HepG2 (cell line): Measurements from ENCODE around the gene TMEM184B. TPM values are rescaled to one million over a fixed set of nuclear protein-coding genes. Genes with fewer than 3 reads are reported as not detected.
A peak's percentile ranks its signal among the peaks of the same experiment; 100 is the strongest.

Source experiments
- AGO2 ChIP-seq: fragments of 200-400 bp; formaldehyde crosslinking; optimal IDR thresholded peaks from 2 replicates; pipeline ENCODE3; 2017; ENCODE audit warnings: mild to moderate bottlenecking, low read depth, low read length, moderate library complexity
- ARHGAP35 ChIP-seq: sonication (generic); formaldehyde crosslinking; IDR thresholded peaks from 2 replicates; pipeline ENCODE4 v1.9.0; 2022; ENCODE audit warnings: mild to moderate bottlenecking, inconsistent platforms, moderate library complexity, missing genetic modification reagents, borderline replicate concordance
- ATF1 ChIP-seq: IDR thresholded peaks from 2 replicates; pipeline ENCODE4 v1.6.1; 2016; ENCODE audit warnings: mild to moderate bottlenecking, control low read depth
- BATF2 ChIP-seq: sonication (generic); formaldehyde crosslinking; IDR thresholded peaks from 2 replicates; pipeline ENCODE4 v1.8.0; 2022; ENCODE audit warnings: mild to moderate bottlenecking, missing genetic modification reagents, moderate library complexity
- CBX1 ChIP-seq: IDR thresholded peaks from one replicate; pipeline ENCODE4 v1.6.1; 2016; ENCODE audit warnings: antibody characterized with exemption, low read depth
- DMAP1 ChIP-seq: IDR thresholded peaks from 2 replicates; pipeline ENCODE4 v1.6.1; 2016
- ERF ChIP-seq: IDR thresholded peaks from 2 replicates; pipeline ENCODE4 v1.6.1; 2018; ENCODE audit warnings: missing biosample characterization, missing genetic modification reagents
- FOXK2 ChIP-seq: fragments of 450-650 bp; IDR thresholded peaks from 2 replicates; pipeline ENCODE4 v1.6.1; 2016
- HNRNPLL ChIP-seq: fragments of 200-400 bp; formaldehyde crosslinking; IDR thresholded peaks from 2 replicates; pipeline ENCODE4 v1.6.1; 2017; ENCODE audit warnings: mild to moderate bottlenecking, low read depth, low read length; ENCODE audit not compliant: poor library complexity, severe bottlenecking
- HOXA9 ChIP-seq: sonication (generic); formaldehyde crosslinking; IDR thresholded peaks from 2 replicates; pipeline ENCODE4 v1.8.1; 2022; ENCODE audit warnings: missing genetic modification reagents, mild to moderate bottlenecking, moderate library complexity, borderline replicate concordance
- JDP2 ChIP-seq: sonication (generic); formaldehyde crosslinking; IDR thresholded peaks from 2 replicates; pipeline ENCODE4 v1.8.1; 2022; ENCODE audit warnings: missing genetic modification reagents, borderline replicate concordance
- MAF1 ChIP-seq: sonication (generic); formaldehyde crosslinking; IDR thresholded peaks from 2 replicates; pipeline ENCODE4 v1.5.0; 2020; ENCODE audit warnings: missing genetic modification reagents, borderline replicate concordance
- TBL1XR1 ChIP-seq: fragments of 150-350 bp; IDR thresholded peaks from 2 replicates; pipeline ENCODE4 v1.6.1; 2014; ENCODE audit warnings: borderline replicate concordance, low read length; ENCODE audit not compliant: partially characterized antibody
- U2AF1 ChIP-seq: fragments of 200-400 bp; formaldehyde crosslinking; optimal IDR thresholded peaks from 2 replicates; pipeline ENCODE3; 2017; ENCODE audit warnings: mild to moderate bottlenecking, low read depth, low read length
- ZHX1 ChIP-seq: sonication (generic); formaldehyde crosslinking; IDR thresholded peaks from 2 replicates; pipeline ENCODE4 v1.8.1; 2022; ENCODE audit warnings: low read depth, mild to moderate bottlenecking, missing genetic modification reagents
- ZNF251 ChIP-seq: sonication (generic); formaldehyde crosslinking; IDR thresholded peaks from 2 replicates; pipeline ENCODE4 v1.9.0; 2021; ENCODE audit warnings: mild to moderate bottlenecking, missing genetic modification reagents
- ZNF256 ChIP-seq: sonication (generic); formaldehyde crosslinking; conservative IDR thresholded peaks from 2 replicates; pipeline ENCODE4 v1.4.0; 2020; ENCODE audit warnings: missing genetic modification reagents
- ZNF605 ChIP-seq: sonication (generic); formaldehyde crosslinking; IDR thresholded peaks from 2 replicates; pipeline ENCODE4 v1.8.0; 2022; ENCODE audit warnings: mild to moderate bottlenecking, missing genetic modification reagents
- ZNF788 ChIP-seq: sonication (generic); formaldehyde crosslinking; IDR thresholded peaks from 2 replicates; pipeline ENCODE4 v1.5.0; 2020; ENCODE audit warnings: mild to moderate bottlenecking, missing genetic modification reagents, borderline replicate concordance
- polyA plus RNA-seq, 8 experiments: library from polyadenylated mRNA; depleted of rRNA in 3 of 8; stranded (reverse) in 7 of 8; unstranded in 1 of 8; fragments of >200 nt; fragmentation: Illumina TruSeq in 4 of 8; extraction: Trizol in 4 of 8; gene quantifications; 2 replicates each; pipeline versions ENCODE4 v1.2.1 to v1.2.3, GENCODE V29; 2011 to 2016; ENCODE audit warnings: low read depth in 4 of 8, missing spikeins in 1 of 8, mixed read lengths in 1 of 8; ENCODE audit not compliant: insufficient read depth in 1 of 8
- total RNA-seq, 5 experiments: library from RNA; depleted of rRNA; stranded (reverse); fragments of >200 nt; fragmentation: Illumina TruSeq; extraction: Trizol; gene quantifications; 2 replicates each; pipeline ENCODE4 v1.2.3, GENCODE V29; 2016; ENCODE audit warnings: low read depth in 1 of 5
- TF ChIP-seq, protein P1 (sequence below): sonication (generic); formaldehyde crosslinking; IDR thresholded peaks from 2 replicates; pipeline ENCODE4 v1.4.0; 2020; ENCODE audit warnings: missing genetic modification reagents
- TF ChIP-seq, protein P2 (sequence below): sonication (generic); formaldehyde crosslinking; IDR thresholded peaks from 2 replicates; pipeline ENCODE4 v1.4.0; 2020; ENCODE audit warnings: missing genetic modification reagents
- TF ChIP-seq, protein P3 (sequence below): sonication (generic); formaldehyde crosslinking; IDR thresholded peaks from 2 replicates; pipeline ENCODE4 v1.5.0; 2020; ENCODE audit warnings: missing genetic modification reagents

The TMEM184B gene
- total and polyA plus RNA-seq, 2 of the 13 experiments (the other 11 are each of a cell fraction or from before 2014, with no cell fraction given): 15.9 to 16.0 TPM

DNA sequence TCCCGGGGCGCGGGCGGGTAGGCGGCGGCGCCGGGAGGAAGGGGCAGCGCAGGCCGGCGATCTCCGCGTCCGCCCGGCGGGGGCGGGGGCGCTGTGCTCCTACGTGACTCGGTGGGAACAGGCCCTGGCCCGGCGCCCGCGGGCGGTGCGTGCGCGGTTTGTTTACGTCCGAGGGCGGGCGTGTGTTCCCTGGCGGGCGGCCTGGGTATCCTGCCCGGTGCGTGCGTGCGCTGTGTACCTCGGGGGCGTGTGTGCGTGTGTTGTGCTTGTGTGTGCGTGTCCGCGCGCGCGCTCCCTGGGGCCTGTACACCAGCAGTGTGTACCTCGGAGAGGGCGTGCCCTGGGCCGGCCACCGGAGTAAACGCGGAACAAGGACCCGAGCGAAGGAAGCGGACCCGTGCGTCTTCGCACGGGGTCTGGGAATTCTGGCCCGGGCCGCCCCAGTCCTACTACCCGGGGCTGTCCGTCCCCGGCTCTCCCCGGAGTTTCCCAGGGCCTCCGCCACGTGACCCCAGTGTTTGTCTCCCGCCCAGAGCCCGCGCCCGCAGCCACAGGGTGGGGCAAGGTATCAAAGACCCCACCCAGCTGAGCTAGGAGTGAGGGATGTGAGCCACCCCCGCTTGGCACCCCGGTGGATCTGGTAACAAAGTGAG is 70.2 kb downstream of the TMEM184B start (continued):
- no peak for TF ChIP-seq BATF2
- no peak for TF ChIP-seq U2AF1
- TF ChIP-seq HNRNPLL: peak; percentile 71
- no peak for TF ChIP-seq TBL1XR1
- no peak for TF ChIP-seq ZNF251 (CRISPR knock-in tag)
- peak; percentile 89 for TF ChIP-seq AGO2
- TF ChIP-seq ERF: no peak
- TF ChIP-seq, protein P1, sequence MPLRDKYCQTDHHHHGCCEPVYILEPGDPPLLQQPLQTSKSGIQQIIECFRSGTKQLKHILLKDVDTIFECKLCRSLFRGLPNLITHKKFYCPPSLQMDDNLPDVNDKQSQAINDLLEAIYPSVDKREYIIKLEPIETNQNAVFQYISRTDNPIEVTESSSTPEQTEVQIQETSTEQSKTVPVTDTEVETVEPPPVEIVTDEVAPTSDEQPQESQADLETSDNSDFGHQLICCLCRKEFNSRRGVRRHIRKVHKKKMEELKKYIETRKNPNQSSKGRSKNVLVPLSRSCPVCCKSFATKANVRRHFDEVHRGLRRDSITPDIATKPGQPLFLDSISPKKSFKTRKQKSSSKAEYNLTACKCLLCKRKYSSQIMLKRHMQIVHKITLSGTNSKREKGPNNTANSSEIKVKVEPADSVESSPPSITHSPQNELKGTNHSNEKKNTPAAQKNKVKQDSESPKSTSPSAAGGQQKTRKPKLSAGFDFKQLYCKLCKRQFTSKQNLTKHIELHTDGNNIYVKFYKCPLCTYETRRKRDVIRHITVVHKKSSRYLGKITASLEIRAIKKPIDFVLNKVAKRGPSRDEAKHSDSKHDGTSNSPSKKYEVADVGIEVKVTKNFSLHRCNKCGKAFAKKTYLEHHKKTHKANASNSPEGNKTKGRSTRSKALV (CRISPR knock-in tag): no peak
- TF ChIP-seq MAF1 (CRISPR knock-in tag): no peak
- TF ChIP-seq DMAP1 (CRISPR knock-in tag): no peak; the same call in 1 of the 2 replicates
- no peak for TF ChIP-seq ATF1 (CRISPR knock-in tag)
- no peak for TF ChIP-seq ZNF256 (CRISPR knock-in tag)
- TF ChIP-seq CBX1: no peak
- TF ChIP-seq ZNF788 (CRISPR knock-in tag): no peak
- no peak for TF ChIP-seq JDP2 (CRISPR knock-in tag)
- no peak for TF ChIP-seq ZNF605 (CRISPR knock-in tag)
- TF ChIP-seq FOXK2: peak; percentile 65; the same call in 1 of the 2 replicates
- TF ChIP-seq, protein P2, sequence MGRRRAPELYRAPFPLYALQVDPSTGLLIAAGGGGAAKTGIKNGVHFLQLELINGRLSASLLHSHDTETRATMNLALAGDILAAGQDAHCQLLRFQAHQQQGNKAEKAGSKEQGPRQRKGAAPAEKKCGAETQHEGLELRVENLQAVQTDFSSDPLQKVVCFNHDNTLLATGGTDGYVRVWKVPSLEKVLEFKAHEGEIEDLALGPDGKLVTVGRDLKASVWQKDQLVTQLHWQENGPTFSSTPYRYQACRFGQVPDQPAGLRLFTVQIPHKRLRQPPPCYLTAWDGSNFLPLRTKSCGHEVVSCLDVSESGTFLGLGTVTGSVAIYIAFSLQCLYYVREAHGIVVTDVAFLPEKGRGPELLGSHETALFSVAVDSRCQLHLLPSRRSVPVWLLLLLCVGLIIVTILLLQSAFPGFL (CRISPR knock-in tag): no peak
- 0 out of 2 replicates have a peak, but pooled peaks have one; percentile 30 for TF ChIP-seq ZHX1 (CRISPR knock-in tag)
- no peak for TF ChIP-seq ARHGAP35
- TF ChIP-seq HOXA9 (CRISPR knock-in tag): no peak
- TF ChIP-seq, protein P3, sequence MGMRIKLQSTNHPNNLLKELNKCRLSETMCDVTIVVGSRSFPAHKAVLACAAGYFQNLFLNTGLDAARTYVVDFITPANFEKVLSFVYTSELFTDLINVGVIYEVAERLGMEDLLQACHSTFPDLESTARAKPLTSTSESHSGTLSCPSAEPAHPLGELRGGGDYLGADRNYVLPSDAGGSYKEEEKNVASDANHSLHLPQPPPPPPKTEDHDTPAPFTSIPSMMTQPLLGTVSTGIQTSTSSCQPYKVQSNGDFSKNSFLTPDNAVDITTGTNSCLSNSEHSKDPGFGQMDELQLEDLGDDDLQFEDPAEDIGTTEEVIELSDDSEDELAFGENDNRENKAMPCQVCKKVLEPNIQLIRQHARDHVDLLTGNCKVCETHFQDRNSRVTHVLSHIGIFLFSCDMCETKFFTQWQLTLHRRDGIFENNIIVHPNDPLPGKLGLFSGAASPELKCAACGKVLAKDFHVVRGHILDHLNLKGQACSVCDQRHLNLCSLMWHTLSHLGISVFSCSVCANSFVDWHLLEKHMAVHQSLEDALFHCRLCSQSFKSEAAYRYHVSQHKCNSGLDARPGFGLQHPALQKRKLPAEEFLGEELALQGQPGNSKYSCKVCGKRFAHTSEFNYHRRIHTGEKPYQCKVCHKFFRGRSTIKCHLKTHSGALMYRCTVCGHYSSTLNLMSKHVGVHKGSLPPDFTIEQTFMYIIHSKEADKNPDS: 0 out of 2 replicates have a peak, but pooled peaks have one; percentile 35
